GM19193 (cell line): ENCODE data around the gene BLNK.

Experiments
- POLR2A ChIP-seq: IDR thresholded peaks from 4 replicates; pipeline ENCODE4 v1.6.1; 2011; ENCODE audit not compliant: insufficient read depth, insufficient read length; ENCODE audit errors: extremely low read depth

The BLNK gene

DNA sequence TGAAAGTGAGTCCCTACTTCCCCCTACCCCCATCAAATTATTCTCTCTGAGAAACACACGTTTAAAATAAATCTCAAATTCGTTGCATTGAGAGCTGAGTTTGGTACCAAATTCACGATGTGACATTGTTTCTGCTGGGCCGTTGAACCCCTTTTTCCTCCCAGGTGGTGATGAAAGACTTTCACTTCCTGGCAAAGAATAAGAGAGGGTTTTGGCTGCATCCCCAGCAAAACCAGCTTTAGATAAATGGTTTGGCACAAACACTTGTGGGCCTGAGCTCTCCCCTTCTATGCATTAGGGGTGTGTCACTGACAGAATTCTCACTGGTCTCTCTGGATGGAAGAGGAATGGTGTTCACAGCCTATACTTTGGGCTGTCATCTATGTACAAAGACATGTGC is 24.1 kb upstream of the BLNK start:
- no peak for TF ChIP-seq POLR2A

DNA sequence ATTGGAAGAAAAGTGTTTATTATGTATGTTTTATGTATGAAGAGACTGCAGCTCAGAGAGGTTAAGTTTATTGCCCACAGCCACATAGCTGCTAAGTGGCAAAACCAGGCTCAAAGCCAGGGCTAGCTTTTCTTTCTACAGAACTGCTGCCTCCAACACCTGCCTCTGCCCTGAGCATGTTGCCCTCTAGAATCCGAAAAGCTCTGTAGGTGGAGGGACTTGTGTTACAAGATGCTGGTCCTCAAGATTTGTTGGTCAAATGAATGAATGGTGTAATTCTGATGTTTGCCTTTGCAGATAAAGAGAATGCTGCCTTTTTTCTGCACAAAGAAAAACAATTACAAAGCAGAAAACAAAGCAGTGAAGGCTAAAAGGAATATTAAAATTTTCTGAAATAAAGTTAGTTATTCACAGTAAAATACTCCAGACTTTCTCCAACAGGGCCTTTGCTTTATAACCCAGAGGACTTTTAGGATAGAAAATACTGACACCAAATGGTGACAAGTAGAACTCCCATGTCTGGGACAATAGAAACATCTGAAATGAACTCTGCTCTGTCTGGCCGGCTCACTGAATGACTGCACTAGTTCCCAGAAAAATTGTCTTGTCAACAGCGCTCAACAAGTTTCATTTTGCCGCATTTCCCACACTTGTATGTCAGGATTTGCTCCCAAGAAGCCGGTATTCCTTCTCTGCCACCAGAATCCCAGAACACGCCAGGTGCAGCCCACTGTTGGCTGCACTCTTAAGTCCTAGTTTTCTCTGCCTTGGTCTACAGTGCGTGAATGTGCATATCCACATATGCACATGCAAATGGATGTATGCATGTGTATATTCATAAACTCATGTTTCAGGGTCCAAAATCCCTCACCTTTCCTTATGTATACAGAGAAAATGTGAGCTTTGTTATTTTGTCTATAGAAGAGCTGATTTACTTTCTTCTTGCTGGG is 21.9 kb upstream of the BLNK start:
- TF ChIP-seq POLR2A, result no peak

DNA sequence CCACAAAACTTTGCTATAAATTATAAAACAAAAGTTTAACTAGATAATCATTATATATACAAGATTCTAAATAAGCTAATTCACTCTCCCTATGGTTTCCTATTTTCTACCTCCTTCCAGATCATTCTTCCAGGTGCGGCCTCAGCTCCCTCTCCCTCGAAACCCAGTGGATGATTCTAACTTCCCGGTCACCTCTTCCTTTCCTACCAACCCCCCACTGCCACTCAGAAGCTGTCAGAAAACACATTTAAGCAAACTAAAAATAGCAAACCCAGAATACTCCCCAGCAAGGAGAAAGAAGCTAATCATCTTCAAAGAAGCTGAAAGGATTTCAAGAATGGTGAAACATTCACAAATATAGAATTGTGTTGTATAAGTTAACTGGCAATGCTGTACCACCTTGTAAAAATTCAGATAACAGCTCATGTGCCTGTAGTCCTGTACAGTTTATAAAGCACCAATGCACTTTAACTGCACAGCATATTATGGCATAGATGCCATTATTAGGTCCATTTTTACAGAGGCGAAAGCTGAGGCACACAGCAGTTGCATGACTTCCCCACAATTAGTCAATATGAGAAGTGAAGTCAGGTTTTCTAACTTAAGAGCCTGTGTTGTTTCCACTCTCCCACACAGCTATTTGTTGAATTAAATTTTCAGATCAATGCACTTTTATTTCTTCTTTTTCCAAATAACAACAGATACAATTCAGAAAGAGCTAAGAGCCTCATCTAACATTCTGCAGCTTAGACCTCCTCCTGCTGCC is 19.2 kb upstream of the BLNK start:
- no peak for TF ChIP-seq POLR2A

DNA sequence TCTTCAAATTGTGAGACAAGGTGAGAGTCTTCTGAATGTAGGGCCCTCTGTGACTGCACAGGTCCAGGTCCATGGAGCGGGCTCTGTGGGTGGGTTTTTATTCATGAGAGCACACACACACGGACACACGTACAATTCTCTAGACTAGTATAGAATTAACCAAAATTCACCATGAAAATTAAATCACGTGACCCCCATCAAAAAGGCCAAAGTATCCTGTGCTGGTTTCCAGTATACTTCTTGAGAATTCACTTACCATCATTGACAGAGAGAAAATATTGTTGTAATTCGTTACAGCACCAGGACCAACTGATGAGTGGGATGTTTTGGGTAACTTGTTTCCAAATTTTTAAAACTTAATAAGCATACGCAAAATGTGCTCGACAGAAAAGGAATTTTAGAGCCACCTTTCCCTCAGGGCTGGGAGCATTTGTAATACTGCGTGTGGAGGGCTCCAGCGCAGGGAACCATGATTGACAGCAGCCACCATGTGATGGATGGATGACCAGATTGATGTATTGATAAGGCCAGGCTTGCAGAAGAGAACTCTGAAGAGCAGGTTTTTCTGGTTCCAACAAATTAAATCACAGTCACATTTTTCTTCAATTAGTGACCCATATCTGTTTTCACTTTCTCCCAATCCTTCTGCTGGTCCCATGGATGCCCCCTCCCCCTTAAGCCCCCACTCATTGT is 18.0 kb upstream of the BLNK start:
- TF ChIP-seq POLR2A, result no peak

DNA sequence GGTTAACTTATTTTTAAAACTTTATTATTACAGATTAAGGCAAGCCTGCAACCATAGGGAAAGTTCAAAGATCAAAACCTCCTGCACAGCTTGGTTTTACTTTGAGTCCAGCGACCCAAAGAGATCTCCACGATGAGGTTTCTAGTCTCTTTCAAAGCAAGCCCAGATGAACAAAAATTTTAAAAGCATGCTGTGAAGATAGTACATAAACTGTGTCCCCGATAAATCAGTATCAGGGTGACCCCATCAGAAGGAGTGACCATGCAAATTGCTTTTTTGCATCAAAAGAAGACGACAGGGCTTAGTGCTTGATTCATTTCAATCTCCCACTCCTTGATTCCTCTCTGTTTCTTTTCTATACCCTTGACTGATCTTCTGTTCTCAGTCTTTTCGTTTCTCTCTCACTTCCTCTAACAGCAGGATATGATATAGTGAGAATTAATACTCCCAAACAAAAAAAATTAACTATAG is 16.8 kb upstream of the BLNK start:
- peak; percentile 9 for TF ChIP-seq POLR2A

DNA sequence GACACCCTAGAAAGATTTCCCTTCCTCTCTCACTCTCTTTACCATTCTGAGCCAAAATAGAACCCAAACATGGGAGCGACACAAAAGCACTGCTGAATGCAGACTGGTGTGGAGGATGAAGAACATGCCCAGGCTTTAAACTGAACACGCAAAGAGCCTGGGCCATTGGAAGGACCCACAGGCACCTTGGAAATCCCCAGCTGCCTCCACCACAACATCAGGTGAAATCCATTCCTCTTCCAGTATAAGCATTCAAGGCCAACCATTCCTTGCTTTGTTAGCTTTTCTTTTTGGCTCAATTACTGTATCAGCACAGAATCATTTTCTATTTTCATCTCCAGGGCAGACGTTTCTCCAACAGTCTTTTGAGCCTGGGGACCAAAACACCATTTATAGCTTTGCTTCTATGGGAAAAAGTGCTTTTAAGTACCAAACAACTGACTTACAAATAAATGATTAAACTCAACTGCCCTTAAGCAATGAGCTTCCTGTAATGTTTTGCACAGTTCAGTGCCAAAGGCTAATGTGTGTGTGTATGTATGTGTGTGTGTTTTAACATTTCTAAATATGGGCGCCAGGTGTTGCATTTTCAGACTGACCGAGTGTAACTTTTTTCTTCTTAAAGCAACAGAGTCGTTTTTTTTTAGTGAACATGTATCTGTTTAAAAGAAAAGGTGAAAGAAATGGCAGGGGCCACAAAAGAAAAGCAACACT is 16.2 kb upstream of the BLNK start:
- peak; percentile 55 for TF ChIP-seq POLR2A

DNA sequence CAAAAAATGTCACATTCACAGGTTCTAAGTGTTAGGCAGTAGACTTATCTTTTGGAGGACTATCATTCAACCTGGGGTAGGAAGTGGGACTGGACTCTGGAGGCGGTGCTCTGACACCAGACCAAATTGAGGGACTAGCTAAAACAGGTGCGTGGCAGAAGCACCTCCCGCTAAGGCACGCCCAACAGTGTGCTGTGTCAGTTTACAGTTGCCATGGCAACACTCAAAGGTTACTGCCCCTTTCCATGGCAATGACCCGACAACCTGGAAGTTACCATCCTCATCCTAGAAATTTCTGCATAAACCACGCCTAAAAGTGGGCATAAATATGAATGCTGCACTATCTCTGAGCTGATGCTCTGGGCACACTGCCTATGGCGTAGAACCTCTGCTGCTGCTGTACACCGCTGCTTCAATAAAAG is 14.0 kb upstream of the BLNK start:
- TF ChIP-seq POLR2A, result no peak

DNA sequence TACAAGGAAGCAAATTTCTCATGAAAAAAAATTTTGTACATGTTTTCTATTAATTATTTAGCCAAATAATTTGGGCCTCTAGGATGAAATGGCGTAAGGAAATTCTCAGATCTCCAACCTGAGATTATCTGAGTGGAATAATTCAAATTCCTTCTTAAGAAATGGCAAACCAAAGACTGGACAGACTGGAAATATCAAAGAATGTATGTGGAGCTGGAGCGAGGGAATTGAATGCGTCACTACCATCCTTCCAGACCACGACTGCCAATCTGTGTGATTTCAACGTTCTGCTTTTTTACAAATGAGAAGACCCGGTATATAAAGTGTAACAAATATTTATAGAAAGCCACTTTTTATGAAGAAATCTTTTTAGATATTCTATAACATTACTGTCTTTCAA is 12.4 kb upstream of the BLNK start:
- no peak for TF ChIP-seq POLR2A

DNA sequence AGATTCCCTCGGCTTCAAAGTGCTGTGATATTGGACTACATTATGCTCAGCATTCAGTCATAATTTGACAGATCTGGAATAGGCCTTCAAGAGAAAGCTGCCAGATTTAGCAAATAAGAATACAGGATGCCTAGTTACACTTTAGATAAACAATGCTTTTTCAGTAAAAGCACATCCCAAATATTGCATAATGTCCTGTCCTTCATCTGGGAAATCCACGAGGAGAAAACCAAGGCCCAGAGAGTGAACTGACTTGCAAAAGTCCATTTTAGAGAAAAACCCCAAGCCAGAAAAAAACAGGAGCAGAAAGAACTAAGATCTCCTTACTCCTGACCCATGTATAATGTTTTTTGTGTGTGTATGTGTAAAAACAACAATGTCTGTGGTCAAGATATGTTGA is 12.0 kb upstream of the BLNK start:
- TF ChIP-seq POLR2A, result no peak

DNA sequence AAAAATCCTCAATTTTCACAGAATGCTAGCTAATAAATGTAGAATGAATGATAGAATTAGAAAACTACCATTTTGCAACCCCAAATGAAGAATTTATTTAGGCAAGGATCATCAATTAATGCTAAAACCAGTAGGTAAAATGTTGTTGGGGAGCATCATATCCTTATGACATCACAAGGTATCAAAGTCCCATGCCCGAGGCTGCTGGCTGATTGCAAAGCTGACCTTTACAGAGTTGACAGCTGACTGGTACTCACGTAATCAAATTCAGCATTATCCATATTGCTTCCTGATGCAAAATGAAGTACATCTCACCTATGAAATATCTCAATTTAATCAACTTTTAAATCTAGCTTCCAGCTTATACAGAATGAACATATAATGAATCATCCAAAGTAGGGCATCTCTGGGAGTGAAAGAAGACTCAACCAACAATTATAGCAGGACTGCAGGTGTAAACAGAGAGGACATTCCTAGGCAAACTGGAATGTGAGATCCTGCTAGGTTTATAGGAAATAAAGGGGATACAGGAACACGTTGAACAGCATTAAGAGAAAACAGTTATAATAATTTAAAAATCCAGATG is 10.2 kb upstream of the BLNK start:
- TF ChIP-seq POLR2A, result no peak

DNA sequence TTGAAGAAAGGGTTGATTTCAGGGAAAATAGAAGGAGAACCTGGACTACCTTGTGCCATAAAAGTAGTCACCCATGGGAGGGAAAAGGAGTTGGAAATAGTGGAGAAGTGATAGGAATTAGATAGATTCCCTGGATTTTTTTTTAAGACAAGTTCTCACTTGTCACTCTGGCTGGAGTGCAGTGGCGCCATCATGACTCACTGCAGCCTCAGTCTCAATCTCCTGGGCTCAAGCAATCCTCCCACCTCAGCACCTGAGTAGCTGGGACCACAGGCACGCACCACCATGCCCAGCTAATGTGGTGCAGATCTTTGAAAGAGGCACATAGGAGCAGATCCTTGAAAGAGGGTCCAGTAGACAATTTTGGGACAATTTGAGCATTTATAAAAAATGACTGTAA is 9.5 kb upstream of the BLNK start:
- TF ChIP-seq POLR2A, result no peak

DNA sequence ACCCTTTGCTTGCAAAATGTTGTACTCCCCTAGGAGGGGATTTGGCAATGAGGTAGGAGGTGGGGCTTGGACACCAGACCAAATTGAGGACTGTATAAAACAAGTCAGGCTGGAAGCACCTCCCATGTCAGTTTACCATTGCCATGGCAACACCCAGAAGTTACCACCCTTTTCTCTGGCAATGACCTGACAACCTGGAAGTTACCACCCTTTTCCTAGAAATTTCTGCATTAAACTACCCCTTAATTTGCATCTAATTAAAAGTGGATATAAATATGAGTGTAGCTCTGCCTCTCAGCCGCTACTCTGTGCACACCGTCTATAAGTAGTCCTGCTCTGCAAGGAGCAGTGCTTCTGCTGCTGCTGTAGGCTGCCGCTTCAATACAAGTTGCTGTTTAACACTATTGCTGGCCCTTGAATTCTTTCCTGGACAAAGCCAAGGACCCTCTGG is 7.8 kb upstream of the BLNK start:
- TF ChIP-seq POLR2A, result no peak

DNA sequence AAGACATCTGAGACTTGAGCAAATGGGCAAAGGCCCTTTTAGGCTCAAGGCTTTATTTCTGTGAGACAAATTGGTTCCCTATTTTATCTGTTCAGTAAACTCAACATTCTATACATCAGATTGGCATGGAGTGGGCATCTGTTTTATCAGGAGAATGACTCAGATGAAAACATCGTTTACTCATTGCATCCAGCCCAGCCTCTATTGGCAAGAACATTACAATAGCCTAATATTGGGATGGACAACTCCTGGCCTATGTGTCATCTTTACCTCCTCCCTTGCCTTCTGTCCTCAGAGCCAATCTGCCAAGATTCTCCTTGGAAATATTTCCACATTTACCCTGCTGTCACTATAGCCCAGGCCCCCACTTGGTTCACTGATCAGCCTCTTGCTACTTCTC is 5.5 kb upstream of the BLNK start:
- no peak for TF ChIP-seq POLR2A

DNA sequence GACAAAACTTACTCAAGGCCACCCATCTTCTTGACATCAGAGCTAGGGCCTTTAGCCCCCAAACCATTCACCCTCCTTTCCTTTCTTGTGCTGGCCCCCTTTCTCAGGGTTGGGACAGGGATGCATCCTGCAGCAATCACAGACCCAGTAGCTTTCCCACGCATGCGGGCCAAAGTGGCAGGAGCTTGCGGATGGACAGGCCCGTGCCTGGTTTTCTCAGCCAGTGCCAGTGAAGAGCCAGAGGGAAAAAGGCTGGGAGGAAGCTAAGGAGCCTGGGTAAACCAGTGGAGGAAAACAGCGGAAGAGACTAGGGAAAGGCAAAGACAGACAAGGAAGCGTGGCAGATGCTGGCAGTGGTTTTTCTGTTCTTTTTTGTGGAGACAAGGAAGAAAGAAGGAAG is 5.1 kb upstream of the BLNK start:
- TF ChIP-seq POLR2A, result no peak
